OCI-LY7 (cell line): ENCODE data around the gene SHROOM2. TPM values are rescaled to one million over a fixed set of nuclear protein-coding genes. Genes with fewer than 3 reads are reported as not detected.

Source experiments
- BruUV-seq: library from RNA; stranded (reverse); fragments of 400-500 nt; replicated peaks from 2 replicates; lab custom pipeline; 2021; lab: Mats Ljungman, UMichigan
- CTCF ChIA-PET: fragments of 300-600 bp; sonication (Branson Sonifier 250); formaldehyde crosslinking; loops from one replicate; lab custom pipeline; 2022; ENCODE audit warnings: antibody characterized with exemption; ENCODE audit not compliant: unreplicated experiment; lab: Charles Lee
- POLR2A ChIA-PET: fragments of 300-600 bp; sonication (Branson Sonifier 250); formaldehyde crosslinking; loops from one replicate; lab custom pipeline; 2022; ENCODE audit warnings: antibody characterized with exemption; lab: Charles Lee
- DNase-seq: peaks from one replicate; pipeline ENCODE4 v3.0.0-alpha.2; 2015; ENCODE audit warnings: low spot score
- H2AFZ ChIP-seq: fragments of 200-600 bp; sonication (generic), shearing (Covaris generic); 2 replicates; pipeline ENCODE4 v1.6.1; 2014; ENCODE audit warnings: mild to moderate bottlenecking, antibody characterized with exemption, low read length, moderate library complexity
- H3K27ac ChIP-seq: fragments of 200-600 bp; sonication (generic); 2 replicates; pipeline ENCODE4 v1.5.1; 2014; ENCODE audit warnings: mixed run types, low read depth, mild to moderate bottlenecking, moderate library complexity, low read length, inconsistent platforms; ENCODE audit not compliant: poor library complexity, severe bottlenecking
- H3K36me3 ChIP-seq: fragments of 200-600 bp; sonication (generic); 2 replicates; pipeline ENCODE4 v1.6.1; 2014; ENCODE audit warnings: mild to moderate bottlenecking, antibody characterized with exemption, low read length, moderate library complexity, mixed read lengths; ENCODE audit not compliant: insufficient read depth
- H3K4me1 ChIP-seq: fragments of 200-600 bp; sonication (generic); 2 replicates; pipeline ENCODE4 v1.5.1; 2014; ENCODE audit warnings: mild to moderate bottlenecking, low read length; ENCODE audit not compliant: insufficient read depth, poor library complexity, severe bottlenecking
- H3K4me2 ChIP-seq: fragments of 200-600 bp; sonication (generic); 2 replicates; pipeline ENCODE4 v1.6.1; 2014; ENCODE audit warnings: mild to moderate bottlenecking, low read length
- H3K4me3 ChIP-seq: fragments of 200-600 bp; sonication (generic); 2 replicates; pipeline ENCODE4 v1.5.1; 2014; ENCODE audit warnings: mild to moderate bottlenecking, low read depth, low read length; ENCODE audit not compliant: poor library complexity, severe bottlenecking
- H3K79me2 ChIP-seq: fragments of 200-600 bp; sonication (generic); 2 replicates; pipeline ENCODE4 v1.6.1; 2016; ENCODE audit warnings: low read depth, mild to moderate bottlenecking, low read length, moderate library complexity, mixed read lengths; ENCODE audit not compliant: insufficient read depth
- H3K9me2 ChIP-seq: fragments of 200-600 bp; sonication (generic); 2 replicates; pipeline ENCODE4 v1.6.1; 2016; ENCODE audit warnings: mild to moderate bottlenecking, low read length, mixed read lengths; ENCODE audit not compliant: insufficient read depth
- H3K9me3 ChIP-seq: fragments of 200-600 bp; sonication (generic); 2 replicates; pipeline ENCODE4 v1.6.1; 2014; ENCODE audit warnings: mild to moderate bottlenecking, mixed run types, low read length, mixed read lengths
- H4K20me1 ChIP-seq: fragments of 200-600 bp; sonication (generic); 2 replicates; pipeline ENCODE4 v1.6.1; 2014; ENCODE audit warnings: mild to moderate bottlenecking, antibody characterized with exemption, low read length, moderate library complexity, mixed read lengths; ENCODE audit not compliant: insufficient read depth
- EZH2phosphoT487 ChIP-seq: fragments of 200-600 bp; sonication (generic); IDR thresholded peaks from 2 replicates; pipeline ENCODE4 v1.6.1; 2018; ENCODE audit warnings: low read depth, borderline replicate concordance, mild to moderate bottlenecking, mixed run types, antibody characterized with exemption, low read length, moderate library complexity, mixed read lengths
- intact Hi-C: fragments of 100-400 bp; cut with micrococcal nuclease; formaldehyde crosslinking; loops from one replicate; pipeline ENCODE4 v1.10.0; 2022; ENCODE audit not compliant: unreplicated experiment
- total RNA-seq, 2 experiments: library from RNA; depleted of rRNA in 1 of 2; stranded (reverse); fragments of >200 nt in 1 of 2; shearing (Covaris generic) in 1 of 2; gene quantifications; 2 replicates each; pipeline ENCODE4 v1.2.3, GENCODE V29; 2014 to 2022
- TF ChIP-seq, protein P1 (sequence below): fragments of 200-600 bp; sonication (generic); conservative IDR thresholded peaks from 2 replicates; pipeline ENCODE4 v1.5.1; 2014; ENCODE audit warnings: mild to moderate bottlenecking, antibody characterized with exemption, low read length, moderate library complexity, mixed read lengths

Gene SHROOM2
- total RNA-seq, 2 experiments from 2014 or later = not detected

GRCh38 chrX:9913146-9913433, 126.9 kb downstream of the SHROOM2 start:
- intact Hi-C loops = no loop called here
- Histone ChIP-seq H3K4me2 (no peak overlapping the region), H2AFZ (no peak overlapping the region), H3K4me3 (no peak overlapping the region), H3K36me3 (no peaks in the 10 kb centered on the region), H3K4me1 (no peaks in the 10 kb centered on the region), H3K79me2 (no peaks in the 10 kb centered on the region), H3K9me3 (no peaks in the 10 kb centered on the region), H3K9me2 (no peaks in the 10 kb centered on the region), H4K20me1 (no peaks in the 10 kb centered on the region), H3K27ac (no peak overlapping the region)
- no peak for TF ChIP-seq EZH2phosphoT487
- TF ChIP-seq, protein P1, sequence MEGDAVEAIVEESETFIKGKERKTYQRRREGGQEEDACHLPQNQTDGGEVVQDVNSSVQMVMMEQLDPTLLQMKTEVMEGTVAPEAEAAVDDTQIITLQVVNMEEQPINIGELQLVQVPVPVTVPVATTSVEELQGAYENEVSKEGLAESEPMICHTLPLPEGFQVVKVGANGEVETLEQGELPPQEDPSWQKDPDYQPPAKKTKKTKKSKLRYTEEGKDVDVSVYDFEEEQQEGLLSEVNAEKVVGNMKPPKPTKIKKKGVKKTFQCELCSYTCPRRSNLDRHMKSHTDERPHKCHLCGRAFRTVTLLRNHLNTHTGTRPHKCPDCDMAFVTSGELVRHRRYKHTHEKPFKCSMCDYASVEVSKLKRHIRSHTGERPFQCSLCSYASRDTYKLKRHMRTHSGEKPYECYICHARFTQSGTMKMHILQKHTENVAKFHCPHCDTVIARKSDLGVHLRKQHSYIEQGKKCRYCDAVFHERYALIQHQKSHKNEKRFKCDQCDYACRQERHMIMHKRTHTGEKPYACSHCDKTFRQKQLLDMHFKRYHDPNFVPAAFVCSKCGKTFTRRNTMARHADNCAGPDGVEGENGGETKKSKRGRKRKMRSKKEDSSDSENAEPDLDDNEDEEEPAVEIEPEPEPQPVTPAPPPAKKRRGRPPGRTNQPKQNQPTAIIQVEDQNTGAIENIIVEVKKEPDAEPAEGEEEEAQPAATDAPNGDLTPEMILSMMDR = no peak
- CTCF ChIA-PET = no interaction called here
- POLR2A ChIA-PET = no interaction called here
- BruUV-seq = no TSS peak
- no peak for DNase-seq

- H3K9me2 ChIP-seq = no peaks in the 10 kb centered on the region
- no peak overlapping the region for H3K27ac ChIP-seq
- ChIA-PET POLR2A (no interaction called here), CTCF (no interaction called here)
- no peak for DNase-seq
- H3K4me1 ChIP-seq = no peaks in the 10 kb centered on the region
- H4K20me1 ChIP-seq = no peaks in the 10 kb centered on the region
- H3K4me3 ChIP-seq = no peak overlapping the region
- no peak overlapping the region for H2AFZ ChIP-seq
- H3K36me3 ChIP-seq = no peaks in the 10 kb centered on the region
- no TSS peak for BruUV-seq
- no peak overlapping the region for H3K4me2 ChIP-seq
- no peak for TF ChIP-seq EZH2phosphoT487
- TF ChIP-seq, protein P1 = no peak
- H3K9me3 ChIP-seq = no peaks in the 10 kb centered on the region
- H3K79me2 ChIP-seq = no peaks in the 10 kb centered on the region
- intact Hi-C loops = no loop called here
Observed at GRCh38 chrX:9917861-9918260, 131.6 kb downstream of the SHROOM2 start.

DNA sequence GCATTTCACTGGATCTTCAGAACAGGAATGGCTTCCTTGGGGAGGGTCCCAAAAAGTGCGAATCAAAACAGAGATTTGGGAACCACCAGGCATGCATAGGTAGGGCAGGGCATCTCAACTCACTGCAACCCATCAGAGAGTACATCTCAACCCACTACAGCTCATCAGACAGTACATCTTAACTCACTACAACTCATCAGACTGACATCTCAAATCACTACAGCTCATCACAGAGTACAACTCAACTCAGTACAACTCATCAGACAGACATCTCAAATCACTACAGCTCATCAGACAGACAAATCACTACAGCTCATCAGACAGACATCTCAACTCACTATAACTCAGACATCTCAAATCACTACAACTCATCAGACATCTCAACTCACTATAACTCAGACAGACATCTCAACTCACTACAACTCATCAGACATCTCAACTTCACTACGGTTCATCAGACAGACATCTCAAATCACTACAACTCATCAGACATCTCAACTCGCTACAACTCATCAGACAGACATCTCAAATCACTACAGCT, 133.5 kb downstream of the SHROOM2 start:
- Histone ChIP-seq H2AFZ (no peak overlapping the region), H3K4me1 (no peaks in the 10 kb centered on the region), H3K4me3 (no peak overlapping the region), H4K20me1 (no peaks in the 10 kb centered on the region), H3K27ac (no peak overlapping the region), H3K9me2 (no peaks in the 10 kb centered on the region), H3K9me3 (no peaks in the 10 kb centered on the region), H3K4me2 (no peak overlapping the region), H3K36me3 (no peaks in the 10 kb centered on the region), H3K79me2 (no peaks in the 10 kb centered on the region)
- BruUV-seq = no TSS peak
- ChIA-PET CTCF (no interaction called here), POLR2A (no interaction called here)
- intact Hi-C loops = no loop called here
- TF ChIP-seq, protein P1 = no peak
- TF ChIP-seq EZH2phosphoT487 = no peak
- DNase-seq = no peak
